HG02623 (cell line): ENCODE data around the gene CWC25.

ENCODE experiments used
- ATAC-seq: cut with Tn5 transposase; IDR thresholded peaks from one replicate; pipeline ENCODE4 v1.9.1; 2021; ENCODE audit warnings: moderate library complexity; ENCODE audit not compliant: unreplicated experiment

Gene CWC25

GRCh38 chr17:38853292-38854219 lies 28.4 kb upstream of the CWC25 start, which contains the start of gene RPL23:
TSS of gene RPL23 (minus strand) at chr17:38853721. CDS start at chr17:38853710, 11 bp downstream.
- ATAC-seq, result peak; percentile 76

- no peak for ATAC-seq
Measured at GRCh38 chr17:38852771-38853291, 27.7 kb upstream of the CWC25 start.

DNA sequence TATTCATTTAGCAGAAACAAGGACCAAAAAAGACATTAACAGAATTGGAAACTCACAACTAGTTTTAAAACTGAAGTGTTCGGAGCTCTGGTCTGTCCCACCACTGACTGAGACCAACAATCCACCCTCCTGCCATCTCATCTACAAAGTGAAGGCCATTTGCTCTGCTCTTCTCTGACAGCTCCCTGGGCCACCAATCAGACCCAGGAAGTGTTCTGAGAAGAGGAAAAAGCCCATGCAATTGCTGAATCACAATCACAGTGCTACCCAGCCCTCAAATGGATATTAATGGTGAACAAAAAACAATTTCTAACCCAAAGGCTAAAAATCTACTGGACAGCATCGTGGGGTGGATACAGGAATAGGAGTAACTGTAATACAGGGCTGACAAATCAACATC lies 26.3 kb upstream of the CWC25 start:
- no peak for ATAC-seq

DNA sequence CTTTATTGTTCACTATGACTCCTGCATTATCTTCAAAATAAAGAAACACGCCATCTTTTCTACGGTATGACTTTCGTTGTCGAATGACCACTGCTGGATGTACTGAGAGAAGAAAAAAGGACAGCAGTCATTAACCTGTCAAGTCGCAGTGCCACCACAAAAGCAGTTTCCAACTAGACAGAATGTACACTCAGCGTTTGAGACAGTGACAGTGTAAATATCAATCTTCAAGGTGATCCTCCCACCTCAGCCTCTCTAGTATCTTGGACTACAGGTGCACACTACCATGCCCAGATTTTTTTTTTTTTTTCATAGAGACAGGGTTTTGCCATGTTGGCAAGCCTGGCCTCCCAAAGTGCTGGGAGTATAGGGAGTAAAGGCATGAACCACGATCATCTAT lies 25.3 kb upstream of the CWC25 start:
- no peak for ATAC-seq

GRCh38 chr17:38848939-38849605 lies 24.0 kb upstream of the CWC25 start:
- no peak for ATAC-seq

GRCh38 chr17:38848557-38848891 lies 23.4 kb upstream of the CWC25 start:
- no peak for ATAC-seq

GRCh38 chr17:38844261-38844757 lies 19.2 kb upstream of the CWC25 start:
- no peak for ATAC-seq

DNA sequence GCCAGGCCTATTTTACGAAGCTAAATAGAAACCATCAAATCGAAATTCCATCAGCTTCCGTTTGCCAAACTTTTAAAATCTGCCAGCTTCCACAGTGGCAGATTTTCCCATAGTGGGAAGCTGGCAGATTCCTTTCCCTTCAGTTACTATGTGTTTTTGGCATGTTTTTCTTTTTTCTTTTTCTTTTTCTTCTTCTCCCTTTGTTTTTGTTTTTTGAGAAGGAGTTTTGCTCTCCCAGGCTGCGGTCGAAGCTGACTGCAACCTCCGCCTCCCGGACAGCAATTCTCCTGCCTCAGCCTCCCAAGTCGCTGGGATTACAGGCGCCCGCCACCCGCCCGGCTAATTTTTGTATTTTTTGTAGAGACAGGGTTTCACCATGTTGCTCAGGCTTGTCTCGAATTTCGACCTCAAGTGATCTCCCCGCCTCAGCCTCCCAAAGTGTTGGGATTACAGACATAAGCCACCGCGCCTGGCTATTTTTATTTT lies 684 bp upstream of the CWC25 start:
- ATAC-seq, result no peak

- no peak for ATAC-seq
Measured at GRCh38 chr17:38815576-38816193, 9.4 kb downstream of the CWC25 start.

DNA sequence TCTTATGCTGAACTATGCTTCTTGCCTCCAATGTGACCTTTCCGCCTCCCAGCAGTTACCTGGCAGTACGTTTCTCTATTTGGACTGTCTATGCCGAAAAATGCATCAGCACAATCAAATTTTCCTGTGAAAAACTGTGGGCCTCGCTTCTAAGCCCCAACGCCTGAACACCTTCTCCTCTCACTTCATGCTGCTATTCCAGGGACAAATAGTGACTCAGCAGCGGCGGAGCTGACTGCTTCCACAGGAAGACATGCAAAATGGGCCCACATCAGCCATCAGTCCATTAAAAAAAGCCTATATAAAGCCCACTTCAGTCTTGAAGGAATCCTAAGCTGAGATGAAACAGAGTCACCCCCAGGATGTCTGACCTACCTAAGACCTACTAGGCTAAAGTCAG lies 15.3 kb downstream of the CWC25 start:
- no peak for ATAC-seq

- no peak for ATAC-seq
Measured at GRCh38 chr17:38800237-38800760, 24.8 kb downstream of the CWC25 start.

DNA sequence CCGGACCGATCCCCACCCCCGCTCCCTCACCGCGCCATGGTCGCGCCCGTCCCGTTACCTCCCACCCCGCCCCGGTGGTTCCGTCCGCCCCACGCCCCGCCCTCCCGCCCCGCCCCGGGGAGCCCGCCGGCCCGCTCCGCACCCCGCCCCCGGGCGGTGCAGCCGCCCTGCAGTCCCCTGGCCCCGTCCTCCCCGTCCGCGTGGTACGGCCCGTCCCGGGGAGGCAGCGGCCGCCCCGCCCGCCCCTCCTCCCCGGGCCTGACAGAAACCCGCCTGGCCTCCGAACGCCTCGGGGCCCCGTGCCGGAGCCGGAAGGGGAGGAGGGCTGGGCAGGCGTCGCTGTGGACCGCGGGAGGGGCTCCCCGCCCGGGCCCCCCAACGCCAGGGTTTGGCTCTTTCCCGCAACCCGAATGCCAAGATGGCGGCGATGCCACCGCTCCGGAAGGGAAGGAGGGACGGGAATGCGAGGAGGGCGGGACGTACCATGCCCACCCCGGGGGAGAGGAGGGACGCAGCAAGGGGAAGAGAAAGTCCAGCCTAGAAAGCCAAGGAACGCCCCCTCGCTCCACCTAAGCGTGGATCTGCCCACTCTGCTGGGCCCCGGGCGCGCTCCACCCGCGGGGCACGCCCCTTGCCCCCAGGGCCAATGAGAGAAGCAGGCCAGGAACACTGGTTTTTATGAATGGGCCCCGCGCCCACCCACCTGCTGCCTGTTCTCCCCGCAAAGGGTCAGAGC lies 25.5 kb downstream of the CWC25 start, which contains the start of gene PIP4K2B:
TSS of gene PIP4K2B (minus strand) at position 56 of the 736 bp plus-strand sequence. CDS start 132 bp downstream, outside the sequence.
- ATAC-seq, result peak; percentile 72

DNA sequence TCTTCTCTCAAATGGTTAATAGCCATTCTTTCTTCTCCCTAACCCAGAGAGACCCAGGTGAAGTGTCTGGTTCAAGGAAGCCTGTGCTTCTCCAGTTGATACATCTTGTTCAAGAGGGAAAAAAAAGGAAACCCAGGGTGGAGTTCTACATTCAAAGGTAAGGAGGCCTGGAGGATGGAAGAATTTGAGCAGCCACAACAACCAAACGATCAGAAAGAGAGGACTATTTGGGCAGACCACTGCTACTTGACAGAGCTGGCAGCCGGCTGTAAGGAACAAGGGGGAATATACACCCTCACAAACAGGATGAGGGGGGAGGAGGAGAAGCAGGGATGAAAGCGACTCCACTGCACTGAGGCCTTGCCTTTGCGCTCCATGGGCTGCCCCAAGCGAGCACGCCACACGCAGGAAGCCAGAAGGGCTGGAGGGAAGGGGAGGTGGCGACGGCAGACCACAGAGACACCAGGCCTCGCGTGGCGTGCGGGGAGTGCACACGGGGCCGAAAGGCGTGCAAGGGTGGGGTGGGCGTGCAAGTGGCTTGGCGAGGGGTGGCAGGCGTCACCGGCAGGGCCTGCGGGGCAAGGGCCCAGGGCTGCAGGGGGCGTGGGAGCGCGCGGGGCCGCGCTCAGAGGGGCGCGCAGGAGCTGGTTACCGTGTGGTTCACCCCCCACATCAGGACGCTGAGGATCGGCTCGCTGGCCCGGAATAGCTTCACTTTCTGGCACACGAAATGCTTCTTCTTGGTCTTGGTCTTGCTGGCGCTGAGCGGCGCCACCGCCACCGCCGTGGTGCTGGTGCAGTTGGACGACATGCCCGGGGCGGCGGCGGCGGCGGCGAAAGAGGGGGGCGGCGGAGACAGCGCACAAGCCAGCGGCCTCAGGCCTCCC lies 26.3 kb downstream of the CWC25 start:
- ATAC-seq, result peak; percentile 14

- no peak for ATAC-seq
Measured at GRCh38 chr17:38797828-38798227, 27.3 kb downstream of the CWC25 start.

- ATAC-seq, result no peak
Measured at GRCh38 chr17:38797158-38797490, 28.0 kb downstream of the CWC25 start.

GRCh38 chr17:38796451-38797157 lies 28.5 kb downstream of the CWC25 start:
- ATAC-seq, result no peak

- ATAC-seq, result no peak
Measured at GRCh38 chr17:38794221-38794620, 30.9 kb downstream of the CWC25 start.

DNA sequence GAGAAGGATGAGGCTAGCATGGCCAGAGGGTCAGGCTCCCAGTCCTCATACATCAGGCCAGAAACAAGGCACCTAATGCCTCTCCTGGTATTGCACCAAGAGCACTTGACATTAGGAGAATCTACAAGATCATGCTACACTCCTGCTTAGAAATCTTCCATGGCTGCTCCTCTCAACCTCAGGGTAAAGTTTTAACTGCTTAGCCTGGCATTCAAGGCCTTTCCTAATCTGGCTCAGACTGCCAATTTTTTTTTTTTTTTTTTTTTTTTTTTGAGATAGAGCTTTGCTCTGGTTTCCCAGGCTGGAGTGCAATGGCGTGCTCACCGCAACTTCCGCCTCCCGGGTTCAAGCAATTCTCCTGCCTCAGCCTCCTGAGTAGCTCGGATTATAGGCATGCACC lies 34.0 kb downstream of the CWC25 start:
- no peak for ATAC-seq
